ENCODE results near the gene TMEM123.

Gene TMEM123

DNA sequence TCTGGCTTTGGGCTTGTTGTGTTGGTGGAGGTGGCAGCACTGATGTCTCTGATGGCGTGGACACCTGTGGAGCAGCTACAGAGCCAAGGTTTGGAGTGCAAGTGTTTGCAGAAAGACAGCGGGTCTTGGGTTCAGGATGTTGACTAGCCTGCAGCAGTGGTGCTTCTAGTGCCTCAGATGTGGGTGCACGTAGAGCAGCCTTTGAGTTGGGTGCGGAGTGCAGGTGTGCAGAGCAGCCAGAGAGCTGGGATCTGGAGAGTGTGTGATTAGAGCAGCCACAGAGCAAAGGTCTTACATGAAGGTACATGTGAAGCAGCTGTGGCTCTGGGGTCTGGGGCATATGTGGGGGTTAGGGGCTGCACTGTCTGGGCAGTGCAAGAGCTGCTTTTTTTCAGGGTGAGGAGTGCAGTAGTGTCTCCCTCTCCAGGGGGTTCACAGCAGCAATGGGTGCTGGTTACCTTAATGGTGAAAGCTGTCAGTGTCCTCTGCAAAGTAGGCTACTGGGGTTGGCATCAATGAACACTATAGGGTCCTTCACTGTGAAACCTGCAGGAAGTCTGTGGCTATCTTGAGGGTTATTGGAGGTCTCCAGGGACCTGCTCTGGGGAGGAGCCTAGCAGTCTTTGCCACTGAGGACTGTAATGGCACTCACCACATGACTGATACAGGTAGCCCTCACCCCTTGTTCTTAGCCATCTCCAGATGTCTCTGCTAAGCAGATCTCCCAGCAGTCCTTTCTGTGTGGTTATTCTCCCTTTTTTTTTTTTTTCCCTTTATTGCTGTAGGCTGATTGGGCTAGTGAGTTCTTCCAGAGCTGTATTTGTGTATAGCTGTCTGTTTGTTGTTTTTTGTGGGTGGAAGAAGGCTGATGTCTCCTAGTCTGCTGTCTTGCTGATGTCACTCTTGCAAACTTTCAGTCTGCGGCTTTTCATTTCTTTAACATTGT is 91.2 kb downstream of the TMEM123 start:
- DNase-seq (ENCODE audit: low read depth) = no peak

DNA sequence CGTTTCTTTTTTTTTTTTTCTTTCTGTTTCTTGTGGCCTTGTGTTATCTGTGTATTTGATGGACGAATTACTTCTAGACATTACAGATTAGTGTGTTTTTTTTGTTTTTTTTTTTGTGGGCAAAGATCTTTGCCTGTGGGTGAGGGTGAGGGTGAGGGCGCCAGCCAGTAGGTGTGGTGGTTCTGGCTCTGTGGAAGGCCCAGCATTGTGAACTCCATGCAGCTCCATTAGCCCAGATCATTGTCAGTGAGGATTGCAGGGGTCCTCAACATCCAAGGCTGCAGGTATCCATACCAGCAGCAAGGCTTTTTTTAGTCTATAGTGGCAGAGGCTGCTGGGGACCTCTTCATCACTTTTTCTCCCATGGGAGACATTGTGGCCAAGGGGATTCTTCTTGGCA is 91.9 kb downstream of the TMEM123 start:
- DNase-seq (ENCODE audit: low read depth) = no peak

DNA sequence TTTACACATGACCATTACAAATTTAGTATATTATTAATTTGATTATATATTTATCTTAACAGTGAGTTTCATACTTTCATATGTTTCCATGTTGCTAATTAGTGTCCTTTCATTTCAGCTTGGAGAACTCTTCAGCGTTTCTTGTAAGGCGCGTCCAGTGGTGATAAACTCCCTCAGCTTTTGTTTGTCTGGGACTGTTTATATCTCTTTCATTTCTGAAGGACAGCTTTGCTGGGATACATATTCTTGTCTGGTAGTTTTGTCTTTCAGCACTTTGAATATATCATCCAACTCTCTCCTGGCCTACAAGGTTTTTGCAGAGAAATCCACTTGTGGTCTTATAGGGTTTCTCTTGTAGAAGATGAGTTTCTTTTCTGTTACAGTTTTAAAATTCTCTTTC is 93.2 kb downstream of the TMEM123 start:
- no peak for DNase-seq (ENCODE audit: low read depth)

DNA sequence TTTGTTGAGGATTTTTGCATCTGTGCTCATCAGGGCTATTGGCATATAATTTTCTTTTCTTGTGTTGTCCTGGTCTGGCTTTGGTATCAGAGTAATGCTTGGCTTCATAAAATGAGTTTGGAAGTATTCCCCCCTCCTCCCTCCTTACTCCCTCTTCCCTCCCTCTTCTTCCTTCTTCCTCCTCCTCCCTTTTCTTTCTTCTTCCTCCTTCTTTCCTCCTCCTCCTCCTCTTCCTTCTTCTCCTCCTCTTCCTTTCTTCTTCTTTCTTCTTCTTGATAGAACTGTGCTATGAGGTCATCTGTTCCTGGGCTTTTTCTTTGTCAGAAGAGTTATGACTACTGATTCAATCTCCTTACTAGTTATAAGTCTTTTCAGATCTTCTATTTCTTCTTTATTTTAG is 95.4 kb downstream of the TMEM123 start:
- DNase-seq (ENCODE audit: low read depth) = no peak

DNA sequence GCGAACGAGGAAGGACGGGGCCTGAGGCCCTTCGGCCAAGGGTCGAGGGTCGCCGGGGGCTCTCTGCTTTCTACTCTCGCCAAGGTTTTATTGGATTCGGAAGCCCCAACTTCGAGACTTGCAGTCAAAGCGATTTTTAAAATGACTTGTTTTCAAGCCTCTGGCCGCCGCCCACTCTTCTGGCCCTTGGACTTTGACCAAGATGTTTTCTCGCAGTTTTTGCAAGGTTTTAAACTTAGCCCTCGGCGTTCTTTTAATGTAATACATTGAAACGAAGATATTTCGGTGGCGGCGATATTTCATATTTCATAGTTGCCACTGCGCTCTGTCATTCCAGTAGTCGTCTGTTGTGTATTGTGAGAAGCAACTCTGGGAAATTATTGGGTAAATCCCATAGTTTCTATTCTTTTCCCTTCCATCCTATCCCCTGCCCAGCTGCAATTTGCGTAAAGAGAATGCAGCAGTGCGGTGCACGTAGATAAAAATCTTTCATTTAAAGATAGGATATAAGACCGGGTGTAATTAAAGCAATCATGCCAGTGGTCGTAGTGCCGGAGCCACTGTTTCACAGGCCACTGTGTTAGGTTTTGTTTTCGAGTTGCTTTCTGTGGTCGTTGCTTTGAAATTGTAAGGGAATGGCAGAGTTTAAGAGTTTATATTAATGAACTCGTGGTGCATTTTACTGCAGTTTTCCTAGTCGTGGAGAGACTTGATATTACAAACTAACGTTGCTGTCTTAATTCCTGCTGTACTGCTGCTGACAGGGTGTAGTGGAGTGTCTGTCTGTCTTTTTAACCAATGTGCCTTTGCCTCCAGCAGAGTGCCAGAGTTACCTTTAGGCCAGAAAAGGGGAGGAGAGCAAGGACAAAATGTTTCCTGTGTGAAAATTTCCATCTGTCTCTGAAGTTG is 104.8 kb downstream of the TMEM123 start:
- DNase-seq (ENCODE audit: low read depth) = peak; percentile 21

DNA sequence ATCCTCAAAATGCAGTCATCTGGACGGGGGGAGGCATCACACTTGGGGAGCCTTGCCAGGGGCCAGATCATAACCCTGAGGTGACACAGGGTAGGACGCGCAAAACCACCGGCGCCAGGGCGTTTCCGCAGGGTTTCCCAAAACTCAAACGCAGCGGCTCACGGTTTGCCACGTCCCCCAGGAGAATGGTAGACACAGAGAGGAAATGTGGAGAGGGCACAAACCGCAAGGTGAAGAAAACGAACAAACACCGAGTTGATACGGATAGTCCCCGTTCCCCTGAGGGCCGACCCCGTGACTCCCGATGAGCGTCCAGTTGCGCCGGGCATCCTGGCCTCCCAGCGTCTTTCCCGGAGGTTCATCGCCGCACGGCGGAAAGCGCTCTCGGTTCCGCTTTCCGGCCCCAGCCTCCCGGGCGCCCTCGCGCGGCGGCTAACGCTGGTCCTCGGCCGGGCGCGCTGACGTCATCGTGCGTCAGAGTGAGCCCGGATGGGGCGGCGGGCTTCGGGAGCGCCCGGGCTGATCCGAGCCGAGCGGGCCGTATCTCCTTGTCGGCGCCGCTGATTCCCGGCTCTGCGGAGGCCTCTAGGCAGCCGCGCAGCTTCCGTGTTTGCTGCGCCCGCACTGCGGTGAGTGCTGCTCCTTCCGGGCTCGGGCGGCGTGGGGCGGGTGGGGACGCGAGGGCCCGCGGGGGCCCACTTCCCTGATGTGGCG is 105.7 kb downstream of the TMEM123 start, which contains the start of gene BIRC2:
BIRC2 (plus strand) TSS at position 467 of the 714 bp plus-strand sequence. CDS start 2,641 bp downstream, outside the sequence.
- peak; percentile 77 for DNase-seq (ENCODE audit: low read depth)

DNA sequence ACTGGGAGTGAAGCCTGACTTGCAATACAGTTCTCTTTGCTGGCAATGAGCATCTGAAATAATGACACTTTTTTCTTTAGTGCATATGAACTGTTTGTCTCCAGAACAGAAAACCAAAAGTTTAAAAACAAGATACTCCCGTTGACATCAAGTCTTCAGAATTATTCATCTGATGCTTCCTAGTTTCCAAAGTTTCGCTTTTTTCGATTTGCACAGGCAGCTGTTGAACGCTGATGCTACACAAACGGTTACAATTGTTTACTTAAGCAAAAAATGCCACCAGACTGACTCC is 106.2 kb downstream of the TMEM123 start:
- no peak for DNase-seq (ENCODE audit: low read depth)

All from CMK (cell line).